Measurements from ENCODE around the gene JAK2. TPM values are rescaled to one million over a fixed set of nuclear protein-coding genes. Genes with fewer than 3 reads are reported as not detected.

JAK2 gene
- total and polyA plus RNA-seq, 10 of the 15 experiments (the other 5 are each of a cell fraction or from before 2014, with no cell fraction given), result 4.1 to 22.9 (median 13.7) TPM

DNA sequence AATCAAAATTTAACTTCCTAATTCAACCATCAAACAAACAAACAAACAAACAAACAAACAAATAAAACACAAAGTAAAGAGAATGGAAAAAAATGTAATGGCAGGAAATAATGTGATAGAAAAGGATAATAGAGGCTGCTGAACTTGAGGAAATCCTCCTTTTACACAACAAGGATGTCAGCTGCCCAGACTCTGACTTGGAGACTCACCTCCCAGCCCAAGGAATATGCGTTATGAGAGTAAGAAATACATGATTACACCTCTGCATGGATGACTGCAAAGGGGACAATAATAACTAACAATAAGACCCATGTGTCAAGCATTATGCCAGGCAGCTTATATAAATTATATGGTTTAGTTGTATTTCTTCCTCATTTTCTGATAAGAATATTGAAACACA lies 46.6 kb upstream of the JAK2 start:
- 10% methylated on average over 1 of the region's 1 CpG for WGBS (ENCODE audit: insufficient coverage, insufficient replicate concordance, low lambda C conversion rate, missing lambda C conversion rate)
- H3K4me2 ChIP-seq (ENCODE audit: control insufficient read depth, insufficient read depth), result peak overlapping the region; percentile 80
- no peaks in the 10 kb centered on the region for H3K79me2 ChIP-seq (ENCODE audit: control insufficient read depth, insufficient read depth, low read length)
- peaks cover 48% of the 10 kb centered on the region for H3K4me1 ChIP-seq (ENCODE audit: control insufficient read depth, insufficient read depth, low read length)
- no peaks in the 10 kb centered on the region; the same call in 2 of the 3 replicates for H3K9me3 ChIP-seq (replicated peaks; ENCODE audit: control insufficient read depth, insufficient read depth, low read length)
- CTCF ChIA-PET, result interaction anchor here (0.8 to 3.7 kb wide), 10 partner anchors 14 to 179 kb away, joined by 3 to 22 read pairs (median 6); no protein-coding TSS in a partner anchor
- RAD21 ChIA-PET (ENCODE audit: unreplicated experiment), result interaction anchor here (1.0 to 6.3 kb wide), 6 partner anchors 13 to 48 kb away, joined by 3 to 43 read pairs (median 10); partner anchors contain the start of gene JAK2
- POLR2A ChIA-PET, result interaction anchor here (0.7 to 1.7 kb wide), 7 partner anchors 8 to 51 kb away, joined by 3 to 9 read pairs (median 5); partner anchors contain the start of gene JAK2
- H3K9ac ChIP-seq (ENCODE audit: control insufficient read depth, insufficient read depth, low read length), result 0 out of 2 replicates have a peak overlapping the region, but pooled peaks have one; percentile 8
- H4K20me1 ChIP-seq (ENCODE audit: control insufficient read depth, insufficient read depth), result no peaks in the 10 kb centered on the region
- TF ChIP-seq BMI1 (IDR thresholded peaks at IDR 0.05; ENCODE audit: borderline replicate concordance) (no peak), RELA (IDR thresholded peaks at IDR 0.05; ENCODE audit: borderline replicate concordance, partially characterized antibody) (no peak), EP300 (IDR thresholded peaks at IDR 0.05; ENCODE audit: borderline replicate concordance in 1 of 2, control insufficient read depth in 1 of 2, low read depth in 2 of 2, low read length in 2 of 2) (no peak), SRF (IDR thresholded peaks at IDR 0.05; ENCODE audit: low read depth in 2 of 2, low read length in 2 of 2) (no peak), HDAC6 (IDR thresholded peaks at IDR 0.05; ENCODE audit: unreplicated experiment) (no peak), HDAC2 (IDR thresholded peaks at IDR 0.05) (no peak), MEF2B (IDR thresholded peaks at IDR 0.05; ENCODE audit: partially characterized antibody, poor library complexity, severe bottlenecking) (no peak), IKZF1 (conservative IDR thresholded peaks at IDR 0.05) (no peak)
- TF ChIP-seq, protein P1, sequence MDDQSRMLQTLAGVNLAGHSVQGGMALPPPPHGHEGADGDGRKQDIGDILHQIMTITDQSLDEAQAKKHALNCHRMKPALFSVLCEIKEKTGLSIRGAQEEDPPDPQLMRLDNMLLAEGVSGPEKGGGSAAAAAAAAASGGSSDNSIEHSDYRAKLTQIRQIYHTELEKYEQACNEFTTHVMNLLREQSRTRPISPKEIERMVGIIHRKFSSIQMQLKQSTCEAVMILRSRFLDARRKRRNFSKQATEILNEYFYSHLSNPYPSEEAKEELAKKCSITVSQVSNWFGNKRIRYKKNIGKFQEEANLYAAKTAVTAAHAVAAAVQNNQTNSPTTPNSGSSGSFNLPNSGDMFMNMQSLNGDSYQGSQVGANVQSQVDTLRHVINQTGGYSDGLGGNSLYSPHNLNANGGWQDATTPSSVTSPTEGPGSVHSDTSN (IDR thresholded peaks at IDR 0.05; ENCODE audit: insufficient replicate concordance, low read depth, low read length), result no peak
- no peak for FAIRE-seq
- H3K27me3 ChIP-seq (replicated peaks in 1 of 2; ENCODE audit: control insufficient read depth in 2 of 2, insufficient read depth in 2 of 2, low read length in 1 of 2), result no peaks in the 10 kb centered on the region
- in situ Hi-C loops (cut with MboI), result no loop called here
- no TSS peak for BruUV-seq (replicated peaks)
- ATAC-seq, result peak; percentile 3; the same call in 2 of the 3 replicates
- peak overlapping the region; percentile 78 for H3K27ac ChIP-seq (ENCODE audit: control insufficient read depth, insufficient read depth)
- H3K4me3 ChIP-seq, result 0 out of 2 replicates have a peak overlapping the region, but pooled peaks have one; percentile 9
- SMC1A ChIA-PET (ENCODE audit: uncharacterized antibody, unreplicated experiment), result interaction anchor here (0.8 to 6.9 kb wide), 16 partner anchors 8 to 651 kb away, joined by 3 to 66 read pairs (median 6); partner anchors contain the start of gene JAK2
- intact Hi-C loops (cut with micrococcal nuclease; ENCODE audit: unreplicated experiment), result loop anchor here (5.0 kb wide), 3 partner anchors 121 to 654 kb away; partner anchors contain the start of gene PLGRKT
- no peak for DNase-seq (ENCODE audit: low read depth, low spot score)
- H2AFZ ChIP-seq (ENCODE audit: control insufficient read depth, low read depth, low read length), result no peak overlapping the region
- H3K36me3 ChIP-seq (ENCODE audit: control insufficient read depth in 2 of 2, insufficient read depth in 2 of 2, low read length in 1 of 2), result no peaks in the 10 kb centered on the region
